SU-DHL-6 (cell line): ENCODE results near the gene ARHGEF26.

Experiments
- H2AFZ ChIP-seq: fragments of 200-600 bp; sonication (generic); 2 replicates; pipeline ENCODE4 v1.6.1; 2014; ENCODE audit warnings: low read depth, mild to moderate bottlenecking, moderate library complexity, mixed read lengths, antibody characterized with exemption, low read length; ENCODE audit not compliant: severe bottlenecking
- H3F3A ChIP-seq: fragments of 200-600 bp; shearing (Covaris generic); 2 replicates; pipeline ENCODE4 v1.6.0; 2016; ENCODE audit warnings: antibody characterized with exemption, mild to moderate bottlenecking; ENCODE audit not compliant: insufficient read depth
- H3K27ac ChIP-seq: fragments of 200-600 bp; sonication (generic); 2 replicates; pipeline ENCODE4 v1.5.1; 2016; ENCODE audit warnings: low read depth, mild to moderate bottlenecking, low read length, moderate library complexity, mixed read lengths
- H3K27me3 ChIP-seq: fragments of 200-600 bp; sonication (generic), shearing (Covaris generic); 2 replicates; pipeline ENCODE4 v1.6.0; 2014; ENCODE audit warnings: mild to moderate bottlenecking, low read length
- H3K36me3 ChIP-seq: fragments of 200-600 bp; sonication (generic); 2 replicates; pipeline ENCODE4 v1.6.1; 2014; ENCODE audit warnings: mild to moderate bottlenecking, low read length, mixed read lengths
- H3K4me2 ChIP-seq: fragments of 300-600, 200-600 bp; shearing (Covaris generic), sonication (generic); 2 replicates; pipeline ENCODE4 v1.6.0; 2014; ENCODE audit warnings: low read length, low read depth, mild to moderate bottlenecking; ENCODE audit not compliant: poor library complexity, severe bottlenecking
- H3K4me3 ChIP-seq: fragments of 200-600 bp; sonication (generic); 2 replicates; pipeline ENCODE4 v1.5.1; 2014; ENCODE audit warnings: antibody characterized with exemption, low read length, mild to moderate bottlenecking, mixed read lengths; ENCODE audit not compliant: insufficient read depth, poor library complexity, severe bottlenecking
- H3K79me2 ChIP-seq: fragments of 200-600 bp; sonication (generic); 2 replicates; pipeline ENCODE4 v1.6.1; 2014; ENCODE audit warnings: mild to moderate bottlenecking, low read length, moderate library complexity; ENCODE audit not compliant: insufficient read depth
- H3K9ac ChIP-seq: fragments of 200-600 bp; sonication (generic); 2 replicates; pipeline ENCODE4 v1.7.0; 2014; ENCODE audit warnings: mild to moderate bottlenecking, low read length
- H3K9me2 ChIP-seq: fragments of 200-600 bp; sonication (generic); replicated peaks from 2 replicates; pipeline ENCODE4 v1.6.1; 2014; ENCODE audit warnings: low read length; ENCODE audit not compliant: insufficient read depth
- H3K9me3 ChIP-seq: fragments of 200-600 bp; sonication (generic); 2 replicates; pipeline ENCODE4 v1.6.1; 2014; ENCODE audit warnings: low read length, mixed read lengths; ENCODE audit not compliant: insufficient read depth
- H4K20me1 ChIP-seq: fragments of 200-600 bp; sonication (generic); 2 replicates; pipeline ENCODE4 v1.6.1; 2014; ENCODE audit warnings: low read depth, mild to moderate bottlenecking, antibody characterized with exemption, low read length, moderate library complexity, mixed read lengths
- CTCF ChIP-seq: fragments of 200-600 bp; sonication (generic); IDR thresholded peaks from one replicate; pipeline ENCODE4 v1.5.1; 2017; ENCODE audit warnings: antibody characterized with exemption, mild to moderate bottlenecking, low read length, moderate library complexity; ENCODE audit not compliant: insufficient read depth, poor library complexity, severe bottlenecking
- EZH2phosphoT487 ChIP-seq: fragments of 200-600 bp; sonication (generic), shearing (Covaris generic); conservative IDR thresholded peaks from 2 replicates; pipeline ENCODE4 v1.6.1; 2018; ENCODE audit warnings: mild to moderate bottlenecking, antibody characterized with exemption, low read length, moderate library complexity, mixed read lengths

The ARHGEF26 gene

GRCh38 chr3:154301561-154301960 lies 180.4 kb downstream of the ARHGEF26 start:
- no peaks in the 10 kb centered on the region for H3K9me3 ChIP-seq
- peaks cover 7% of the 10 kb centered on the region; the same call in 1 of the 2 replicates for H3F3A ChIP-seq
- H4K20me1 ChIP-seq = 0 out of 2 replicates have a peak, but pooled peaks cover 8% of the 10 kb centered on the region
- no peaks in the 10 kb centered on the region; the same call in 1 of the 2 replicates for H3K79me2 ChIP-seq
- H3K4me2 ChIP-seq = no peak overlapping the region
- no peak overlapping the region for H3K4me3 ChIP-seq
- no peaks in the 10 kb centered on the region for H3K9me2 ChIP-seq
- no peaks in the 10 kb centered on the region for H3K27me3 ChIP-seq
- peaks cover 80% of the 10 kb centered on the region for H3K36me3 ChIP-seq
- no peak overlapping the region for H3K9ac ChIP-seq
- no peak overlapping the region for H2AFZ ChIP-seq
- no peak overlapping the region for H3K27ac ChIP-seq
- no peak for TF ChIP-seq CTCF
- no peak for TF ChIP-seq EZH2phosphoT487

GRCh38 chr3:154304116-154304786 lies 183.1 kb downstream of the ARHGEF26 start:
- no peak overlapping the region for H3K9ac ChIP-seq
- H3K79me2 ChIP-seq = 0 out of 2 replicates have a peak, but pooled peaks cover 3% of the 10 kb centered on the region
- H4K20me1 ChIP-seq = no peaks in the 10 kb centered on the region; the same call in 1 of the 2 replicates
- no peak for TF ChIP-seq CTCF
- no peak for TF ChIP-seq EZH2phosphoT487
- H3K9me3 ChIP-seq = no peaks in the 10 kb centered on the region
- no peak overlapping the region for H3K4me2 ChIP-seq
- H3K4me3 ChIP-seq = no peak overlapping the region
- H3F3A ChIP-seq = peaks cover 7% of the 10 kb centered on the region; the same call in 1 of the 2 replicates
- H3K27ac ChIP-seq = no peak overlapping the region
- H3K36me3 ChIP-seq = peaks cover 87% of the 10 kb centered on the region
- no peaks in the 10 kb centered on the region for H3K27me3 ChIP-seq
- H2AFZ ChIP-seq = no peak overlapping the region
- no peaks in the 10 kb centered on the region for H3K9me2 ChIP-seq

GRCh38 chr3:154304936-154305335 lies 183.7 kb downstream of the ARHGEF26 start:
- peaks cover 89% of the 10 kb centered on the region for H3K36me3 ChIP-seq
- peaks cover 7% of the 10 kb centered on the region; the same call in 1 of the 2 replicates for H3F3A ChIP-seq
- TF ChIP-seq CTCF (no peak), EZH2phosphoT487 (no peak)

More at GRCh38 chr3:154304936-154305335, 183.7 kb downstream of the ARHGEF26 start:
- Histone ChIP-seq H3K9me3 (no peaks in the 10 kb centered on the region), H4K20me1 (no peaks in the 10 kb centered on the region; the same call in 1 of the 2 replicates), H3K27ac (no peak overlapping the region), H3K27me3 (no peaks in the 10 kb centered on the region), H2AFZ (no peak overlapping the region), H3K4me3 (no peak overlapping the region), H3K79me2 (0 out of 2 replicates have a peak, but pooled peaks cover 3% of the 10 kb centered on the region), H3K9me2 (no peaks in the 10 kb centered on the region), H3K4me2 (no peak overlapping the region), H3K9ac (no peak overlapping the region)
